ENCODE measurements around the gene GRHL1. TPM values are rescaled to one million over a fixed set of nuclear protein-coding genes. Genes with fewer than 3 reads are reported as not detected.

Gene GRHL1
- total RNA-seq, 2 experiments from 2014 or later: 0.28 to 0.38 TPM

- Mint-ChIP-seq H3K4me1 (ENCODE audit: low read depth) (peaks cover 26% of the 10 kb centered on the region), H3K36me3 (ENCODE audit: low read depth) (peaks cover 12% of the 10 kb centered on the region), H3K4me3 (peak overlapping the region; percentile 95), H3K9me3 (no peaks in the 10 kb centered on the region), H3K27me3 (no peaks in the 10 kb centered on the region), H3K27ac (peak overlapping the region; percentile 96)
- POLR2A ChIA-PET: interaction anchor here (0.6 to 4.5 kb wide), 6 partner anchors 57 to 568 kb away, joined by 3 to 30 read pairs (median 4); partner anchors contain the start of genes ADAM17, IAH1 and ODC1
- H3K4me3 ChIP-seq (ENCODE audit: low read length): no peak overlapping the region
- H3K9me3 ChIP-seq (ENCODE audit: control insufficient read depth in 1 of 2, insufficient read depth in 1 of 2, low read length in 2 of 2): no peaks in the 10 kb centered on the region
- H3K27me3 ChIP-seq (ENCODE audit: control insufficient read depth in 1 of 2, insufficient read depth in 2 of 2, low read length in 2 of 2): no peaks in the 10 kb centered on the region
- peak in 2 of 14 experiments; percentile 16 to 36 for DNase-seq
- peaks cover 26% of the 10 kb centered on the region for H3K4me1 ChIP-seq (ENCODE audit: insufficient read depth, low read length)
- CTCF ChIA-PET: interaction anchor here (1.1 to 9.4 kb wide), 2 partner anchors 58 to 241 kb away, joined by 3 to 107 read pairs; no protein-coding TSS in a partner anchor
- H3K36me3 ChIP-seq (ENCODE audit: insufficient read depth, low read length): no peaks in the 10 kb centered on the region
- ATAC-seq (ENCODE audit: poor library complexity): no peak
- no peak for TF ChIP-seq CTCF (IDR thresholded peaks at IDR 0.05)
- H3K27ac ChIP-seq (ENCODE audit: low read depth in 1 of 2, low read length in 2 of 2): no peak overlapping the region
- intact Hi-C loops (cut with DNase I, micrococcal nuclease): loop anchor here in 1 of 2 experiments (2.0 to 10.0 kb wide), 6 partner anchors 89 to 1037 kb away; partner anchors contain the start of genes ADAM17, CPSF3, IAH1 and ITGB1BP1
Observed at GRCh38 chr2:10041711-10042110, 90.2 kb downstream of the GRHL1 start.

GRCh38 chr2:10042301-10043161 lies 91.0 kb downstream of the GRHL1 start:
- Mint-ChIP-seq H3K27me3 (no peaks in the 10 kb centered on the region), H3K36me3 (ENCODE audit: low read depth) (peaks cover 18% of the 10 kb centered on the region), H3K27ac (peak overlapping the region; percentile 96), H3K4me1 (ENCODE audit: low read depth) (peaks cover 31% of the 10 kb centered on the region), H3K4me3 (peak overlapping the region; percentile 95), H3K9me3 (no peaks in the 10 kb centered on the region)
- Histone ChIP-seq H3K4me1 (ENCODE audit: insufficient read depth, low read length) (peaks cover 26% of the 10 kb centered on the region), H3K36me3 (ENCODE audit: insufficient read depth, low read length) (no peaks in the 10 kb centered on the region), H3K4me3 (ENCODE audit: low read length) (peak overlapping the region; percentile 62), H3K9me3 (ENCODE audit: control insufficient read depth in 1 of 2, insufficient read depth in 1 of 2, low read length in 2 of 2) (no peaks in the 10 kb centered on the region), H3K27ac (ENCODE audit: low read depth in 1 of 2, low read length in 2 of 2) (peak overlapping the region in 1 of 2 donors; percentile 41), H3K27me3 (ENCODE audit: control insufficient read depth in 1 of 2, insufficient read depth in 2 of 2, low read length in 2 of 2) (no peaks in the 10 kb centered on the region)
- DNase-seq (peak in 13 of 14 experiments; percentile 14 to 70 (median 36)), ATAC-seq (ENCODE audit: poor library complexity) (peak; percentile 27)
- CTCF ChIA-PET: interaction anchor here (1.1 to 9.4 kb wide), 2 partner anchors 58 to 242 kb away, joined by 3 to 107 read pairs; no protein-coding TSS in a partner anchor
- no peak for TF ChIP-seq CTCF (IDR thresholded peaks at IDR 0.05)
- intact Hi-C loops (cut with DNase I, micrococcal nuclease): loop anchor here in 1 of 2 experiments (2.0 to 10.0 kb wide), 6 partner anchors 90 to 1038 kb away; partner anchors contain the start of genes ADAM17, CPSF3, IAH1 and ITGB1BP1
- POLR2A ChIA-PET: interaction anchor here (0.6 to 4.5 kb wide), 10 partner anchors 13 to 569 kb away, joined by 3 to 30 read pairs (median 8); partner anchors contain the start of genes ADAM17, IAH1, ODC1 and TAF1B

- peaks cover 7% of the 10 kb centered on the region for H3K36me3 ChIP-seq (ENCODE audit: insufficient read depth, low read length)
- ATAC-seq (ENCODE audit: poor library complexity) (peak; percentile 58), DNase-seq (peak; percentile 64 to 94 (median 78))
- intact Hi-C loops (cut with DNase I, micrococcal nuclease): loop anchor here in 1 of 2 experiments (2.0 to 10.0 kb wide), 6 partner anchors 91 to 1039 kb away; partner anchors contain the start of genes ADAM17, CPSF3, IAH1 and ITGB1BP1
- peak within 1 kb of the TSS; percentile 77 to 79 for H3K27ac ChIP-seq (ENCODE audit: low read depth in 1 of 2, low read length in 2 of 2)
- Mint-ChIP-seq H3K36me3 (ENCODE audit: low read depth) (peaks cover 27% of the 10 kb centered on the region), H3K4me1 (ENCODE audit: low read depth) (peaks cover 31% of the 10 kb centered on the region), H3K4me3 (peak within 1 kb of the TSS; percentile 95), H3K27me3 (no peaks in the 10 kb centered on the region), H3K27ac (peak within 1 kb of the TSS; percentile 96), H3K9me3 (no peaks in the 10 kb centered on the region)
- H3K9me3 ChIP-seq (ENCODE audit: control insufficient read depth in 1 of 2, insufficient read depth in 1 of 2, low read length in 2 of 2): no peaks in the 10 kb centered on the region
- ChIA-PET POLR2A (interaction anchor here (0.6 to 4.5 kb wide), 10 partner anchors 14 to 621 kb away, joined by 3 to 30 read pairs (median 8); partner anchors contain the start of genes ADAM17, HPCAL1, ITGB1BP1 and ODC1), CTCF (interaction anchor here (1.3 to 9.4 kb wide), 4 partner anchors 8 to 229 kb away, joined by 4 to 107 read pairs (median 8); no protein-coding TSS in a partner anchor)
- H3K4me1 ChIP-seq (ENCODE audit: insufficient read depth, low read length): peaks cover 26% of the 10 kb centered on the region
- H3K4me3 ChIP-seq (ENCODE audit: low read length): peak within 1 kb of the TSS; percentile 62
- no peaks in the 10 kb centered on the region for H3K27me3 ChIP-seq (ENCODE audit: control insufficient read depth in 1 of 2, insufficient read depth in 2 of 2, low read length in 2 of 2)
- TF ChIP-seq CTCF (IDR thresholded peaks at IDR 0.05): no peak
Observed at GRCh38 chr2:10043256-10043905, 91.9 kb downstream of the GRHL1 start, which contains the start of gene KLF11. Gene KLF11 (plus strand): TSS chr2:10043550. CDS start chr2:10043717, 167 bp downstream.
